NCI-H345 treated with DMSO at 0.1 percent for 48 hours (cell line): ENCODE results near the gene SLC34A1.

Experiments
- DNase-seq: peaks from one replicate; lab custom pipeline; 2025; ENCODE audit not compliant: unreplicated experiment; lab: John Stamatoyannopoulos, UW

Gene SLC34A1

DNA sequence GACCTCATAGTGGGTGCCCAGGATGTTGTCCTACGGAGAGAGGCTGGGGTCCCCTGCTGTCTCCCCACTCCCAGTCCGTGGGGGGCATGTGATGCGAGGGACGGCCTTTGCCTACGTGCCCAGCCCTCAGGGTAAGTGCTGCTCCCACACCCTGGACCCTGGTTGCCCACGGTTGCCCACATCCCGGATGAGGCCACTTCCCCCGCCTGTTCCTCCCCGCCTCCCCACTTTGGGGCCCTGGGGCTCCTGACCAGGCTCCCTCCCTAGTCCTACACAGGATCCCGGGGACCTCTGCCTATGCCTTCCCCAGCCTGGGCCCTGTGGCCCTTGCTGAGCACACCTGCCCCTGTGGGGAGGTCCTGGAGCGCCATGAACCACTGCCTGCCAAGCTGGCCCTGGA lies 1.5 kb downstream of the SLC34A1 start:
- no peak for DNase-seq

DNA sequence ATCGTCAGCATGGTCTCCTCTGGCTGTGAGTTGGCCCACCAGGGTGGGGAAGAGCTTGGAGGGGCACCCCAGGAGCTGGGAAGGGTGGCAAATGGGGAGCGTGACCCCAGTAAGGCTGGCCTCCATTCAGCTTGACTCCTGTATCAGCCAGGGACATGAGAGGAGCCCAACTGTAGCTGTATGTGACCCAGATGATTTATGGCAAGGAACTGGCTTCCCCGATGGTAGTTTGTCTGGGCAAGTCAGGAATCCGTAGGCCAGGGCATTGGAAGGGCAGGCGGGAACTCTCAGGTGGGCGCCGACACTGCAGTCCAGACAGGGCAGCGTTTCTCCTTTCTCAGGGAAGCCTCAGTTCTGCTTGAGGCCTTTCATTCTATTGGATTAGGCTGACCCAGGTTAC lies 2.3 kb downstream of the SLC34A1 start:
- no peak for DNase-seq

DNA sequence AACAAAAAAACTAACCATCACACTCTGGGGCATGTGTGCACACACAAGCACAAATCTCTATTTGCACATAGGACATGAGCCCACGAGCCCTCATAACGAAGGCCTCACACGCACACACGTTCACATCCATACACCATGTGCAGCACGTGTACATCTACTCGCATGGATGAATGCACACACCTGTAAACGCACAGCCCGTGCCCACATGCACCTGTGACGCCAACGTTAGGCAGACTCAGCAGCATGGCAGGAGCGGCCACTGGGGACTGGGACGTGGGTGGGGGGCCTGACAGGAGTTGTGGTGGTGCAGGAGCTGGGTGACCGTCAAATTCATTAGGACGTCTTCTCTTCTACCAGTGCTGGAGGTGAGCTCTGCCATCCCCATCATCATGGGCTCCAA lies 3.2 kb downstream of the SLC34A1 start:
- no peak for DNase-seq

DNA sequence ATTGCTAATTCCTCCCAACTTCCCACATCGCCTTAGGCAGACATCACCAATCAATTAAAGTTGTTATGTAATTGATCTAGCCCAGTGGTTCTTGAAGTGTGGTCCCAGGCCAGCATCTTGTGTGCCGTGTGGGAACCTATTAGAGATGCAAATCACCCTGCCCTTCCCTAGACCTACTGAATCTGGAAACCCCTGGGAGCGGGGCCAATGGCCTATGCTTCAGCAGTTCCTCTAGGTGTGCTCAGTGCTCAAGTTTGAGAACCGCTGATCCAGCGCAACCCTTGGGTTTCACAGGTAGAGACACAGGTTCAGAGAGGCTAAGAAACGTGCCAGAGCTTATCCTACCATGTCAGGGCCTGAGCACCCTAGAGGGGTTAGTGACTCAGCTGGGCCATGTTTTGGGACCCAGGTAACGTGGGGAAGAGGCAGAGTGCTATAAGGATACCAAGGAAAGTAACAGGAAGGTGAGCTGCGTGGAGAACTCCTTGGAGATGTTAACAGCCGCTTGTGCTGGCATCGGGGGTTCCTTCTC lies 4.4 kb downstream of the SLC34A1 start:
- DNase-seq = no peak

DNA sequence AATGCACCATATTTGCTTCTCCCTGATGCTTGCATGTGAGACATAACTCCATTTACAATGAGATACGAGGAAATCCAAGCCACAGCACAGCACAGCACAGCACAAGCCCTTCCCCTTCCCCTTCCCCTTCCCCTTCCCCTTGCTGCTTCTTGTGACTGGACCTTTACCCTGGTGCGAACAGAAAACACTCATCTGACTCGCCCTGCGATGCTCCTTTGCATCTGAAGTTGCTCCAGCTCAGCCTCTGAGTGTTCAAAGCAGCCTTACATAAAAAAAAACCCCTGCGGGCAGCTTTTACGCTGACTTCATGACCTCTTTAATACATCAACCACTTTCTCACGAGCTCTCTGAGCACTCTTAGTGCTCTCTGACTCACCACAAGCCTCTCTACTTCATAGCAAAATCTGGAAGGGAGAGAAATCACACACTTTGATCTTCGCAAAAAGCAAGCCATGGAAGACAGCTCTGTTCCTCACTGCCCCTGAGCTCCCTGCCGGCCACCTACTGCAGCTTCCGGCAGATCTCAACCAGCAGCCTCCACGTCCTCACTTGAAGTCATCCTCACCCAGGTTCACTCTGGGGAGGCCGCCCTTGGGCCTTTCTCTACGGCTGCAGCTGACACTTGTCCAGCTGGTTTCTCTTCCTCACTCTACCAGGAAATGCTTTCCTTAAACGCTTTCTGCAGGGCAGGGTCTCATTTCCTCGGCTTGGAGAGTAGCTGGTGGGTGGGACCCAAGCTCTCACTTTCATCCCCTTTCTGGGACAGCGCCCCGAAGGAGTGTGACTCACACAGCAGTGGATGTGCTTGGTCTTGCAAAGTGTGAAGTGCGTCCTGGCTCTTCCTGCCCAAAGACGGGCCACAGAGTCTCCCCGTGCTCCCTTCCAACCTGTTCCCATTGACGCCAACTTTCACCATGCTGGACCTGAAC lies 5.3 kb downstream of the SLC34A1 start:
- DNase-seq = no peak

DNA sequence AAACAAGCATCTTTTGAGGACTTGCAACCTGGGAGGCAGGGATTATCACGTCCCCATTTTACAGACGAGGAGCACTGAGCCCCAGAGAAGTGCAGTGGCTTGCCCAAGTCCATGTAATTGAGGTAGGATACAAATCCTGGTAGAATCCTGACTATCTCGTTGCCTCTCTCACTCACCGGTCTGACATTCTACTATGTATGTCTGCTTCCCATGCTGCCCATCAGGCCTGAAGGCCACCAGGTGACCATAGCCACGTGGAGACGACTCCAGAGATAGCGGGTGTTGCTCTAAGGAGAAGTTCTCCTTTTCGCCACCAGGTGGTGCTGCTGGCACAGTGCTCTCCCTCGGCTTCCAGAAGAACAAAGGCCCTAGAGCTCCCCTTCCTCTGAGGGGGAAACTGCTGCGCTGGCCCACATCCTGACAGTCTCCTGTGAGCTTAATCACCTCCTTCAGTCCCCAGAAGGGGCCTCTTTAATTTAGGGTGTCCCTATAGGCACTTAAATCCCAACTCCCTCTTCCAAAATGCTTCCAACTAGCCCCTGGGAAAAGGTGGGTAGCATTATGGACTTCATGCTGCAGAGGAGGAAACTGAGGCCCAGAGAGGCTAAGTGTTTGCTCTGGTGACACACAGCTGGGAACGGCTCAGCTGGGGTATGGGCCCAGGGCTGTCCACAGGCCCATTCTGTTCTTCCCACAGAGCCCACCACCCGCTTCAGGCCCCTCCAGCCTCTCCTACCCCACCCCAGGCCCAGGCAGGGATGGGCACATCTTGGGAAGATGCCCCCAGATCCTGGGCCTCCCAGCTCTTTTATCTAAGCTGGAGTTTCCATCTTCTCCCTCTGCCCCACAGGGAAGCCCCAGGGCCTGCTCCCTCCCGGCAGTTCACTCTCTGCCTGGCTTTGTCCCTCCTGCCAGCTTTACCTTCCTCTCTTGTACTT lies 6.4 kb downstream of the SLC34A1 start:
- peak; percentile 72 for DNase-seq

DNA sequence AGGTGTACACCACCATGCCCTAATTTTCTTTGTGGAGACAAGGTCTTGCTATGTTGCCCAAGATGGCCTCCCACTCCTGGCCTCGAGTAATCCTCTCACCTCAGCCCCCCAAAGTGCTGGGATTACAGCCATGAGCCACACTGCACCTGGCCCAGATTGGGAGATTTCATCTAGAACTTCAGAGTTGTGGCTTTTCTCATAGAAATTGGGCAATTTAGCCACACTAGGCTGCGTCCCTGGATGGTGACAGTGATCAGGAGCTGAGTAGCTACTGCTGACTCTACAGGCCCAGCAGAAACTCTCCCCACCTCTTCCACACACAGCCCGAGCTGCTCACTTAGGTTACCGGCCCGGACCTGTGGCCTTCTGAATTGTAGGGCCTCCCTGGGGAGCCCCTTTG lies 8.5 kb downstream of the SLC34A1 start:
- DNase-seq = no peak

DNA sequence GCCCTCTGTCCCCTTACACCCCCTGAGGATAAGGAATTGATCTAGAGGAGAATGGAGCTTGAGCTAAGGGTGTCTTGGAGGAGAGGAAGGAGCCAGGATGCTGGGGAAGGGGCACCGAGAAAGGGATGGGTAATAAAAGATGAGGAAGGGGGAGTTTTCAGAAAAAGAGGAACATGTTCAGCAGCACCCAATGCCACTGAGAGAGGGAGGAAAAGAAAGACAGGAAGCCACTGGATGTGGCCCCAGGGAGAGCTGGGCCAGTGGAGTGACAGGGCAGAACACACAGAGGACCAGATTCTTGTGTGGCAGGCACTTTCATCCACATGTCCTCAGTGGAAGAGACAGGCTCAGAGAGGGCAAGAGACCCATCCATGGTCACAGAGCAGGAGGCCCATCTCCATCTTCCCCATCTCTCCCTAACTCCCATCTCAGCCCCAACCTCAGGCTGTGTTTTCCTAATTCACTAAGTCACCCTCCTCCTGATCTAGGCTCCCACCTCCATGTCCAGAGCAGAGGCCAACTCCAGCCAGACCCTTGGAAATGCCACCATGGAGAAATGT lies 9.1 kb downstream of the SLC34A1 start:
- DNase-seq = no peak

DNA sequence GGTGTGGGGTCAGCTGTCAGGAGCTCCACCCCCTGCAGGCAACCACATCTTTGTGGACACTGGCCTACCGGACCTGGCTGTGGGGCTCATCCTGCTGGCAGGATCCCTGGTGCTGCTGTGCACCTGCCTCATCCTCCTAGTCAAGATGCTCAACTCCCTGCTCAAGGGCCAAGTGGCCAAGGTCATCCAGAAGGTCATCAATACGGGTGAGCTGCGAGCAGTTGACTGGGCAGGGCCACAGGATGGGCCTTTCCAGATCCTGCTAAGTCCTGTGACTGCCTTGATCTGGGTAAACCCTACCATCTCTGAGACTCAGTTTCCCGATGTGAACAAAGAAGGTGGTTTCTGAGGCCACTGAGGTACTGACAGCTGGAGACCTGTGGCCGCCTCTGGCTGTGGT lies 9.8 kb downstream of the SLC34A1 start:
- no peak for DNase-seq

DNA sequence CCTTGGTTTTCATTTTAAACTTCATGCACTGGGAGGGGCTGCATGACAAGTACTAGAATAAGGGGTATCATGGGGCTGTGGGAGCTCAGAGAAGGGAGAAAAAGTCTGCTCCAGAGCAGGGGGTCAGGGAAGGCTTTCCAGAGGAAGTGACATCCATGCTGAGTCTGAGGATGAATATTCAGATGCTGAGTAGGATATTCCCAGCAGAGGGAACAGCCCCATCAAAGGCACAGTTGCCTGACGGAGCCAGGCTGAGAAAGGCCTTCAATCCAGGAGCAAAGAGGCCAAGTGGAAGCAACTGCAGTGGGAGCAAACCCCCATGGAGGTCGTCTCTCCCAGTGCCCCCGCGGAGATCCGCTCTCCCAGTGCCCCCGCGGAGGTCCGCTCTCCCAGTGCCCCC lies 11.8 kb downstream of the SLC34A1 start:
- no peak for DNase-seq

DNA sequence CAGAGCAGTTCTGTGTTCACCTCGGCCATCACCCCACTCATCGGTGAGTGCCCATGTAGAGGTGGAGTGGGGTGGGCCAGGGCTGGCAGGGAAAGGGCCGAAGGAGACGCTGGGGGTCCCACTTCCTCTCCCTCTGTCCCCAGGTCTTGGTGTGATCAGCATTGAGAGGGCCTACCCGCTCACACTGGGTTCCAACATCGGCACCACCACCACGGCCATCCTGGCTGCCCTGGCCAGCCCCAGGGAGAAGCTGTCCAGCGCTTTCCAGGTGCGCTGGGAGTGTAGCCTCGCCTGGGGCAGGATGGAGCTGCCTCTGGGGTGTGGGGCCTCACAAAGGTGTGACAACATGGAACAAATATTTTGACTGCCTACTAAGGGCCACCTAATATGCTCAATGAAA lies 12.6 kb downstream of the SLC34A1 start:
- DNase-seq = no peak

DNA sequence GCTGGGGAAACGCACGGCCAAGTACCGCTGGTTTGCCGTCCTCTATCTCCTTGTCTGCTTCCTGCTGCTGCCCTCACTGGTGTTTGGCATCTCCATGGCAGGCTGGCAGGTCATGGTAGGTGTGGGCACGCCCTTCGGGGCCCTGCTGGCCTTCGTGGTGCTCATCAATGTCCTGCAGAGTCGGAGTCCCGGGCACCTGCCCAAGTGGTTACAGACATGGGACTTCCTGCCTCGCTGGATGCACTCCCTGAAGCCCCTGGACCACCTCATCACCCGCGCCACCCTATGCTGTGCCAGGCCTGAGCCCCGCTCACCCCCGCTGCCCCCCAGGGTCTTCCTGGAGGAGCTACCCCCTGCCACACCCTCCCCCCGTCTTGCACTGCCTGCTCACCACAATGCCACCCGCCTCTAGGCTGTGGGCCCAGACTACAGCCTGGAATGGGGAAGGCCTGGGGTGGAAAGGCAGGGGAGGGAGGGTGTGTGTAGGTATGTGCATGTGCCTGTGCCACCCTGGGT lies 13.7 kb downstream of the SLC34A1 start:
- no peak for DNase-seq

DNA sequence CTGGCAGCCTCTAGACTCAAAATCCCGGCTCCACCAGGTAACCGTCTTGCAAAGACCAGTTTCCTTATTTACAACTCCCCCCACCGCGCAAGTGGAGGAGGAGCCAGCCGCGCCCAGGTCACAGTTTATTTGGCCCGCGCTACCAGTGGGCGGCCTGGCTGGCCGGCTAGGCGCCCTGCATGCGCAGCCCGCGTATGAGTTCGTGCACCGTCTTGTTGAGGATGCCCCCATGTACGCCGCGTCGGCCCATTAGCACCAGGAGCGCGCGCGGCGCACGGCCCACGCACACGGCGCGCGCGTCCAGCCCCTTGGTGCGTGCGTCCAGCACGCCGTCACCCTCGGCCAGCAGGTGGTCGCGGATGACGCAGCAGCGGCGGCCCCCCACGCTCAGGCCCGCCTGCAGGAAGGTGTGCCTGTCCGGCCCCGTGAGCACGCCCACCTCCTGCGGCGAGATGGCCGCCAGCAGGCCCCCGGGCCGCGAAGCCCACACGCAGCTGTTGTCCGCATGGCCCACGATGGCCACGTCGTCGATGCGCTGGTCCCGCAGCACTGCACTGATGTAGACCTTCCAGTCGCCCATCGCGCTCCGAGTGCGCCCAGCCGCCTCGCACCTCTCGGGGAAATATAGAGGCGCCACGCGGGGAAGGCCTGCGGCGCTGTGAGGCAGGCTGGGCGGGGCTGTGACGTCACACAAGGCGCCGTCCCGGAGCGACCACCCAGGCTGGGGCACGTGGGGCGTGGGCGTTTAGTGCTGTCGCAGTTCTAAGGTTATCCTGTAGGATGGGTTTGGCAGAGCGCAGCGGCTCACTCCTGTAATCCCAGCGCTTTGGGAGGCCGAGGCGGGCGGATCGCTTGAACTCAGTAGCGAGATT lies 16.0 kb downstream of the SLC34A1 start, which contains the start of gene PFN3:
Gene PFN3 (minus strand): TSS at position 665 of the 872 bp plus-strand sequence. CDS start 85 bp downstream, at position 580.
- DNase-seq = no peak

DNA sequence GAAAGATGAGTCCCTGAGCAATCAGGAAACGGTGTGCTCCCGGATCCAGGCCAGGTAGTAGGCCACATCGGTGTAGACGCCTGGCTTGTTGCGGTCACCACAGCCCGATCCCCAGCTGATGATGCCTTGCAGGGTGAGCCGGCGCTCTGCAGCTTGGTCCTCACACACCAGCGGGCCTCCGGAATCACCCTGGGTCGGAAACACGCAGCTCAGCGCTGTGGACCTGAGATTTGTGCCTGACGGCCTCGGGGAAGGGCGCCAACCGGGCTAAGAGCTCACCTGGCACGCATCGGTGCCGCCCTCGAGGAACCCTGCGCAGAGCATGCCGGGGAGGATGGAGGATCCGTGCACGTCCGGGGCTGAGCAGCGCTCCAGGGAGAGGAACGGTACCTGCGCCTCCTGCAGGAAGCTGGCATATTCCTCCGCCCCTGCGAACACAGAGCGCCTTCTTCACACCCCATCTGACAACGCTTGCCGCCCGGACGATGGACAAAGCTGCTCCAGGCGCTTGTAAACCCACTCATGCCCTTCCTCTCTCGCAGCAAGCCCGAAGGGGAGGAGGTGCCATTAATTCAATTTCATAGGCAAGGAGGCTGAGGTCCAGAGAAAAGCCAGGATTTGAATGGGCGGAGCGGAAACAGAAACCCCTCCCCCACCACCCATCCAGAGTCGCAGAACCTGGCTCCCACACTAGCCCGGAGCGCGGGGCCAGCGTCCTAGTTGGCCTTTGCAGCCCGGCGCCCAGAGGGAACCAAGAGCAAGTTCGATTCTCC lies 18.2 kb downstream of the SLC34A1 start:
- peak; percentile 90 for DNase-seq

DNA sequence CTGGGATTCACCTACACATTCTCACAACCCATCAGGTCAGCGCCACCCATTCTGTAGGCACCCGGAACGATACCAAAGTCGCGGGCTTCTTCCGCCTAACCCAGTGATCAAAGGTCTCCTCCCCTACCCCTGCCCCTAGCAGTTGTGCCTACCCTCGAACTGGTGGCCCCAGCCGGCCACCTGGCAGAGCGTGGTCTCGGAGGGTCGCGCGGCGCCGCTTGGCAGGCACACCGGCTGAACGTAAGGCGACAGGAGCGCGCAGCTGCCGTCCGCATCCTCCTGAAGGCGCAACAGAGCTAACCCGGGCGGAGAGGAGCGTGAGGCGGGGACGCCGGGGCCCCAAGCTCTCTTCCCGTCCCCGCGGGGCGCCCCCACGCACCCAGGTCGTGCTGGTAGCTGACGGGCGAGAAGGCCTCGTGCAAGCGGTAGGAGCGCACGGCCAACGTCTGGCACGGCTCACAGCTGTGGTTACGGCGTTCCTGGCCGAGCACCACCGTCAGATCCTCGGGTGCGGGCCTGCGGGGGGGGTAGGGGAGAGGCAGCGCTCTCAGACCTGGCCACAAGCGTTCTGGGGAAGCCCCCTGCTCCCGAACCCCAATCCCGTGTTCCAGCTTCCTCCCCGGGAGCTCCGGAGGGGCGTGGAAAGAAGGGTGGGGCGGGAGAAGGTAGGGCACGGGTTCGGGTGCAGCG lies 19.0 kb downstream of the SLC34A1 start:
- peak; percentile 55 for DNase-seq

DNA sequence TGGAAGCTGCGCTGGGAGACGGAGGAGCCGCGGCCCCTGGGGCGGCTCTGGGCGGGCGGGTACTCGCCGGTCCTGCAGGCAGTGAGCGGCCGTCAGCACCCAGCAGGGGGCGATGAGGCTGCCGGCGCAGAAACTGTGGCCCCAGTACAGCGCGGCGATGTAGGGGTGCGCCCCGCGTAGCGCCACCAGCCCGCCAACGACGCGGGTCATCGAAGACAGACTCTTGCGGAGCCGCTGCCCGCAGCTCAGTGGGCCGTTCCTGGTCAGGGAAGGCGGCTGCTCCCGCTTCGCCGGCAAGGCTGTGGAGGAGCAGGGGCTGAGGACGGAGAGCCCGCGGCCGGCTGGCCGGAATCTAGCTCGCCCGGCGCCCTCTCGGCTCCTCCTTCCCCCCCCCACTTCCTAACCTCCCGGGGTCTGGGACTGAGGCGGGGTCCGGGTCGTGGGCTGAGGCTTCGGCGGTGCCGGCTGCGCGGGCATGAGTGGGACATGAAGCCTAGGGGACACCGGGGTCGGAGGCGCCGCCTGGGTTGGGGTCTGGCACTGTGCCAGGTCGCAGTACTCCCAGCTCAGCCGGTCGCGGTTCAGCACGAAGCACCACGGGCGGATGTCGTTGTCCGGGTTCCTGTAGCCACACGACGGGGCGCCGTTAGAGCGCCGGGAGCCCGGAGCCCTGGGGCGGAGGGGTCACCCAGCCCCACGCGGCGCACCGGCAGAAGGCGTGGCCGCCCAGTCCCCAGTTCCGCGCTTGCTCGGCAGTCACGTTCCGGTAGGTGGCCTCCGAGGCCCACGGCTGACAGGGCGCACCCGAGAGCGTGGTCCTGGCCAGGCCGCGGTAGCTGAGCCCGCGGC lies 19.8 kb downstream of the SLC34A1 start:
- peak; percentile 29 for DNase-seq

DNA sequence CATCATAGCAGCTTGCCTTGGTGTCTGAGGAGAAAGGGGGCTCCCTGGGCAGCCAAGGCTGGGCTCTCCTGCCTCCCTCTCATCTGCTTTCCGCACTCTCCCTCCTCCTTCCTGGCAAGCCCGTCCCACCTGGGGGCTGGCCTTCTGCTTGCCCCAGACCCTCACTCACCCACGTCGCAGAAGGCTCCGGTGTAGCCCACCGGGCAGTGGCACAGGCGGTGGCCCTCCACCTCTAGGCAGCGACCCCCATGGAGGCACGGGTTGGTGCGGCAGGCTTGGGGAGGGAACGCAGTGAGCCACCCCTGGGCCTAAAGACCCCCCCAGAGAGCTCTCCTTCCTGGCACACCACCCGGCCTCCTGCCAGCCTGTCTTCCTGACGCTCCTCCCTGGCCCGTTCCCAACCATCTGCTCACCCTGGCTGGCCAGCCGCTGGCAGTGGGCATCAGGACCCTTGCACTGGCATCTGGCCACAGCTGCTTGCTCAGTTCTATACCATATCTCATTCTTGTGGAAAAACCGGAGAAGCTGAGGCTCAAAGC lies 20.5 kb downstream of the SLC34A1 start:
- DNase-seq = no peak
